Skeletal muscle satellite cell (primary cell): ENCODE results near the gene SLC66A1.

Source experiments
- H3K27me3 ChIP-seq: 2 replicates; pipeline ENCODE4 v1.7.0; 2013; ENCODE audit warnings: low read length; ENCODE audit not compliant: control insufficient read depth, insufficient read depth
- H3K36me3 ChIP-seq: 2 replicates; pipeline ENCODE4 v1.7.0; 2013; ENCODE audit warnings: mild to moderate bottlenecking, control low read depth, low read length; ENCODE audit not compliant: insufficient read depth
- H3K4me1 ChIP-seq: 2 replicates; pipeline ENCODE4 v1.7.0; 2013; ENCODE audit warnings: low read length; ENCODE audit not compliant: control insufficient read depth, insufficient read depth
- H3K4me2 ChIP-seq: 2 replicates; pipeline ENCODE4 v1.7.0; 2013; ENCODE audit warnings: mild to moderate bottlenecking, low read length
- H3K4me3 ChIP-seq: 2 replicates; pipeline ENCODE4 v1.7.0; 2013; ENCODE audit warnings: low read length
- H3K9ac ChIP-seq: 2 replicates; pipeline ENCODE4 v1.7.0; 2013; ENCODE audit warnings: mild to moderate bottlenecking, low read depth, low read length, moderate library complexity
- H3K9me3 ChIP-seq: replicated peaks from 2 replicates; pipeline ENCODE4 v1.7.0; 2013; ENCODE audit warnings: mild to moderate bottlenecking, control low read depth, low read length

Gene SLC66A1

DNA sequence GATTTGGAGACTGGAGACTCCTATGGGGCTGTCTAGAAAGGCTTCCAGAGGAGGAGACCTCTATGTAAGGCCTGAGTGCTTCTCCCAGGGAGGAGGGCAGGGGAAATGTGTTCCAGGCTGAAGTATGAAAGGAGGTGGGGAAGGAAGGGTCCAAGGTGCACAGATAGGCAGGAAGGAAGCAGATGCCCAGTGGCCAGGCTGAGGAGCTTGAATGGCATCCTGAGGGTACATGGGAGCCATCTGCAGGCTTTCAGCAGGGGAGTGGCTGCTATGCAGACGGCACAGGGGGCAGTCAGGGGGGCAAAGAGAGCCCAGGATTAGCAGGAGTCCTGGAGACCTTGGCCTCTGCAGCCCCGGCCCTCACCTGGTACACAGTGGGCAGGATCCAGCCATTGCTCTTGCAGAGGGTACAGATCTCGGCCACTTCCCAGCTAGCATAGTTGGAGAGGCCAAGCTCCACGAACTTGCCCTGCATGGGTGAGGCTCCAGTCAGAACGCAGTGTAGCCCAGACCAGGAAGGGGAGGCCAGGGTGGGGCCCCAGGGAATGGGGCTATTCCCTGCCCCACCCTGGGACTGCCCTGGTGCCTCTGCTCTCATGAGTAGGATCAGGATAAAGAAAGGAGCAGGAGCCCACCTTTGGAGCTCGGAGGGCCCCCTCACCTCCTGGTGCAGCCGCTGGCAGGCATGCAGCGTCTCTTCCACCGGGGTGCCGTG is 4.2 kb upstream of the SLC66A1 start:
- Histone ChIP-seq H3K4me3 (no peak overlapping the region), H3K4me2 (no peak overlapping the region), H3K36me3 (peaks cover 46% of the 10 kb centered on the region), H3K27me3 (no peaks in the 10 kb centered on the region), H3K9me3 (no peaks in the 10 kb centered on the region), H3K9ac (no peak overlapping the region), H3K4me1 (peaks cover 24% of the 10 kb centered on the region)

DNA sequence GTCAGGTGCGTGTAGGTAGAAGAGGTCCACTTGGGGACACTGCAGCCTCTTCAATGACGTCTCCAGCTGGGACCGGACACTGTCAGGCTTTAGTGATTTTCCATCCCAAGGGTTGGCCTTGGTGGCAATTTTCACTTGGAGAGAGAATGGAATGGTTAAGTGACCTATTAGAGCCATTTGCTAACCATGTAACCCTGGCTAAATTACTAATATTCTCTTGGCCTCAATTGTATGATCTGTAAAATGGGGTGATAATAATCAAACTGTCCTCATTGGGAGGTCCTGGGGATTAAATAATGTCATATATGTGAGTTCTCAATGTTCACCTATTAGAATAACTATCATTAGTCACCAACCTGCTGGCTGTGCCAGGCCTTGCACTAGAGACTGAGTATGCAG is 3.6 kb upstream of the SLC66A1 start:
- Histone ChIP-seq H3K4me1 (peaks cover 29% of the 10 kb centered on the region), H3K36me3 (peaks cover 42% of the 10 kb centered on the region), H3K4me2 (no peak overlapping the region), H3K9ac (no peak overlapping the region), H3K27me3 (no peaks in the 10 kb centered on the region), H3K4me3 (no peak overlapping the region), H3K9me3 (no peaks in the 10 kb centered on the region)

DNA sequence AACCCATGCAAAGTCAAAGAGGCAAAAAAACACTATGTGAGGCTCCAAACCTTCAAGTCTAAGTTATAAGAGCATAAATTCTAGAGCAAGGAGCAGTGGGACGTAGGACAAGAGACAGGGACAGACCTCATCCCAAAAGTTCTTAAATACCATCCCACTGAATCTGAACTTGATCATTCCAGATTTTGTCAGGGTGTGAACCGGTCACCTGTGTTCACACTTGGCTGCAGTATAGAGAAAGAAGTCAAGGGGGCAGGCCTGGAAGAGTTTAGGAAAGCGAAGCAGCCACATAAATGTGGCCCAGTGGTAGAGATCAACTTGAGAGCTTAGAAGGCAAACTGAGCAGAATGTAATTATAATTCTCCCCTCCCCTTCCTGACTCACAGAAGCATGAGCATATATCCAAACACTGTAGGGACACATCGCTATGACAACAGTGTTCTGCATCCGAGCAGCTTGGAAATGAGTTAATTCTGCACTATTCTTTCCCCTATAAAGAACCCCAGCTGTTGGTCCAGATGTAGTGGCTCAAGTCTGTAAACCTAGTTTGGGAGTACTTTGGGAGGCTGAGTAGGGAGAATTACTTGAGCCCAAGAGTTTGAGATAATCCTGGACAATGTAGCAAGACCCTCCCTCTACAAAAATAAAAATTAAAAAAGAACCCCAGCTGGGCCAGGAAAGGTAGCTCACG is 2.9 kb upstream of the SLC66A1 start:
- H3K9ac ChIP-seq, result no peak overlapping the region
- H3K4me1 ChIP-seq, result peaks cover 37% of the 10 kb centered on the region

DNA sequence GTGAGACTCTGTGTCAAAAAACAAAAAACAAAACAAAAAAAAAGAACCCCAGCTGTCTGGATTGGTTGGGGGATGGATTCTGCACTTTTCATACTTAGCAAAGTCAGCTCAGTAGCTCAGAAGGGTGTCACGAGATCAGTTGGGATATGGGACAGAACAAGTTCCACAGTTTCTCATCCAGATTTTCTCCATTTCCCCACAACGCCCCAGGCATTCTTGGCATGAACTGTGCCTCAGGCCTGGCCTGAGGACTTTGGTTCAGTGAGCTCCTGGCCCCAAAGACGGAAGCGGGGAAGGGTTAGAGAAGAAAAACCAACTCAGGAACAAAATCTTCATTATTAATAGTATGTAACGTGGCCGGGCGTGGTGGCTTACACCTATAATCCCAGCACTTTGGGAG is 2.1 kb upstream of the SLC66A1 start:
- Histone ChIP-seq H3K36me3 (peaks cover 38% of the 10 kb centered on the region), H3K4me3 (no peak overlapping the region), H3K9ac (no peak overlapping the region), H3K4me1 (peaks cover 45% of the 10 kb centered on the region), H3K4me2 (no peak overlapping the region), H3K9me3 (no peaks in the 10 kb centered on the region), H3K27me3 (no peaks in the 10 kb centered on the region)

More for the DNA sequence above, 2.9 kb upstream of the SLC66A1 start:
- no peak overlapping the region for H3K4me3 ChIP-seq
- peaks cover 42% of the 10 kb centered on the region for H3K36me3 ChIP-seq
- peak overlapping the region; percentile 9 for H3K4me2 ChIP-seq
- H3K9me3 ChIP-seq, result no peaks in the 10 kb centered on the region
- H3K27me3 ChIP-seq, result no peaks in the 10 kb centered on the region

DNA sequence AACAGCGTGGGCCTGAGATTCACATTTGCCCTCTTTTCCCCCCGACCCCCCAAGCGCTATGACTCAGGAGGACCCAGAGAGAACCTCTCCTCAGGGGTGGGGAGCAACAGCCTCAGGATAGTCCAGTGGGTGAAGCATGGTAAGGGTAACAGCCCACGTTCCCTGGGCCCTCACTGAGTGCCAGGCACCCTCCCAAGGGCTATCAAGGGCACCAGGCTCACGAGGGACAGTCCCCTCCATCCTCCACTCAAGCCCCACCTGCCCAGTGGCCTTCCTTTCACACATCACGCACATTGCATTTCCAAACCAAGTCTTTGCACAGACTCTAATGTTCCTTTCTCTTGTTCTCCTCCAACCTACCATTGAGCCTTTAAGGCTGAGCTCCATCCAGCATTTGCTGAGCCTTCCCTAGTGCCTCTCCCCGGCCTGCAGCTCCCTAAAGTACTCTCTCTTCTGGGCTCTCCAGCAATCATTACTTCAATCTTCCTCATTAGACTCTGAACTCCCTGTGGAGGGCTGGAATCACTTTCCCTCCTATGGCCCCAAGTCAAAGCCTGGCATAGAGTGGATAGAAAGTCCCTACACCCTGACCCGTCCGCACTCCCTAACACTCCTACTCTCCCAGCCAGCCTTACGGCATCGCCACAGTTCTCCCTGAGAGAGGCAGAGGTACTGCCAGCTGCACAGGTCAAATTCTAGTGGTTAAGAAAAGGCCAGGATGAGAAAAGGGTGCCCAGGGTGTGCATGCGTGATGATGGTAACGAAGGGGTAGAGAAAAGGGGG is 1.2 kb upstream of the SLC66A1 start:
- Histone ChIP-seq H3K4me2 (peak overlapping the region; percentile 92), H3K36me3 (peaks cover 29% of the 10 kb centered on the region), H3K27me3 (no peaks in the 10 kb centered on the region), H3K9me3 (no peaks in the 10 kb centered on the region), H3K4me1 (peaks cover 53% of the 10 kb centered on the region), H3K9ac (peak overlapping the region; percentile 98), H3K4me3 (peak overlapping the region; percentile 91)

DNA sequence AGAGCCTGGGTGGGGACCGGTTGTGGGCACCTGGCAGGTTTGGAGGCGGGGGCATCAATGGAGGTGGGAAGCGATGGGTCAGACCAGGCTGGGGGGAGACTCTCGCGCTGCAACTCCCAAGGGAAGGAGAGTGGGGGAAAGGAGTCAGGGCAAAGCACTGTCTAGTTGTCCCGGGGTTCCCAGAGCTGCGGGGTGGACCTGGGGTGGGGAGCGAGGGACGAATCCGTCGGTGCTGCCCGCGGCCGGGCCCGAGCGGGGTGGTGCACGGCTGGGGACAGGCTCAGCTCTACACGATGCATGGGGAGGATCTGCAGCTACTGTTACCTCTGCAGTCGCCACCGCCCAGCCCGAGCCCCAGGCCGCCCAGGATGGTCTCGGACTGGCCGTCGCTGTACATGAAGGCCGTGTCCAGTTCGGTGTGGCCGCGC is 609 bp upstream of the SLC66A1 start:
- peak overlapping the region; percentile 91 for H3K4me3 ChIP-seq
- H3K27me3 ChIP-seq, result no peaks in the 10 kb centered on the region
- H3K4me1 ChIP-seq, result peaks cover 57% of the 10 kb centered on the region
- peak overlapping the region; percentile 92 for H3K4me2 ChIP-seq
- H3K9me3 ChIP-seq, result no peaks in the 10 kb centered on the region
- H3K9ac ChIP-seq, result peak overlapping the region; percentile 98
- peaks cover 26% of the 10 kb centered on the region for H3K36me3 ChIP-seq

DNA sequence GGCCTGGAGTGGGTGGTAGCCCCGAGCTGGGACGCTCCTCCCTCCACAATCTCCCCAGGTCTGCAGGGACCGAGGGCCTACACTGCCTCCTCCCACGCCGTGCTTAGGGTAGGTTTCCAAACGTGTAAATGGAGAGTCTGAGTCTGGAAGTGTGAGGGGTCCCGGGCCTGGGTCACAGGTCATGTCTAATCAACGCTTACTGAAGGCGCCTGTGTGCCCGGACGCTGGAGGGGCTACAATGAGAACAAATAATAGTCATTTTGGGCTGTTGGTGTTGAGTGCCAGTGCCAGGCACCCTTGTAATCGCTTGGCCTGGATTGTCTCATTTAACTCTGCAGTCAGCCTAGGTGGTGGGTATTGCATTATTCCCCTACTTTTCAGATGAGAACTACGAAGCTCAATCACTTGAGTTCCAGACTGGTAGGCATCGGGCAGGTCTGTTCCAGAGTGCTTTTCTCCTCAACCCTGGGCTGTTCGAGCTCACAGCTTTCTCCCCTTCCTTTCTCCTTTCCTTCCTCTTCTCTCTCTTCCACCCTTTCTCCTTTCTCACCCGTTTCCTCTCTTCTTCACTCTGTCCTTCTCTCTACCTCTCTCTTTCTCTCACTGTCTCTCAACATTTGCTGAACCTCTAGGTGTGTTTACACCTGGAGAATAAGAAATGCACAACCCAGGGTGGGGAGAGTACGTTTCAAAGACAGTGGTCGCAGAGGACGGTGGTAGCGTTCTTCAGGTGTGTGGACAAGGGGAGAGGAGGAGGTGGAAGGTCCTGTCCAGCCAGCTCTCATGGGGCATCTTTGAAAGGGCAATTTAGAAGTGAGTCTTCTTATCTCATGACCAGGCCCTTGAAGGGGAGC is 883 bp downstream of the SLC66A1 start:
- peak overlapping the region; percentile 98 for H3K9ac ChIP-seq

DNA sequence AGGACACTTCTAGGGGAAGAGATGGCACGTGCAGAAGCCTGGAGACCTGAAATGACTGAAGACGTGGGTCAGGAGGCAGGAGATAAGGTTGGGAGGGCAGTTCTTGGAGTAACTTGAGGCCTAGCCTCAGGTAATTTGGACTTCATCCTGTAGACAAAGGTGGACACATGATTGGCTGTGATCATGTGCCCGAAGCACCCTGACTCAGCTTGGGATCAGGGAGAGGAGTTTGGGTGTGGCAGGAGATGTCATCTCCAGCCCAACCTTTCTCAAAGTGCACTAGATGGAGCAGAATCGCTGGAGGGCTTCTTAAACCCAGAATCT is 1.5 kb downstream of the SLC66A1 start:
- peaks cover 62% of the 10 kb centered on the region for H3K4me1 ChIP-seq
- peaks cover 22% of the 10 kb centered on the region for H3K36me3 ChIP-seq
- H3K9ac ChIP-seq, result peak overlapping the region; percentile 98
- no peaks in the 10 kb centered on the region for H3K27me3 ChIP-seq
- H3K4me2 ChIP-seq, result peak overlapping the region; percentile 92
- no peaks in the 10 kb centered on the region for H3K9me3 ChIP-seq
- H3K4me3 ChIP-seq, result peak overlapping the region; percentile 91

More for the DNA sequence above, 883 bp downstream of the SLC66A1 start:
- H3K9me3 ChIP-seq, result no peaks in the 10 kb centered on the region
- no peaks in the 10 kb centered on the region for H3K27me3 ChIP-seq
- peak overlapping the region; percentile 91 for H3K4me3 ChIP-seq
- H3K4me1 ChIP-seq, result peaks cover 62% of the 10 kb centered on the region
- peaks cover 23% of the 10 kb centered on the region for H3K36me3 ChIP-seq
- H3K4me2 ChIP-seq, result peak overlapping the region; percentile 92

DNA sequence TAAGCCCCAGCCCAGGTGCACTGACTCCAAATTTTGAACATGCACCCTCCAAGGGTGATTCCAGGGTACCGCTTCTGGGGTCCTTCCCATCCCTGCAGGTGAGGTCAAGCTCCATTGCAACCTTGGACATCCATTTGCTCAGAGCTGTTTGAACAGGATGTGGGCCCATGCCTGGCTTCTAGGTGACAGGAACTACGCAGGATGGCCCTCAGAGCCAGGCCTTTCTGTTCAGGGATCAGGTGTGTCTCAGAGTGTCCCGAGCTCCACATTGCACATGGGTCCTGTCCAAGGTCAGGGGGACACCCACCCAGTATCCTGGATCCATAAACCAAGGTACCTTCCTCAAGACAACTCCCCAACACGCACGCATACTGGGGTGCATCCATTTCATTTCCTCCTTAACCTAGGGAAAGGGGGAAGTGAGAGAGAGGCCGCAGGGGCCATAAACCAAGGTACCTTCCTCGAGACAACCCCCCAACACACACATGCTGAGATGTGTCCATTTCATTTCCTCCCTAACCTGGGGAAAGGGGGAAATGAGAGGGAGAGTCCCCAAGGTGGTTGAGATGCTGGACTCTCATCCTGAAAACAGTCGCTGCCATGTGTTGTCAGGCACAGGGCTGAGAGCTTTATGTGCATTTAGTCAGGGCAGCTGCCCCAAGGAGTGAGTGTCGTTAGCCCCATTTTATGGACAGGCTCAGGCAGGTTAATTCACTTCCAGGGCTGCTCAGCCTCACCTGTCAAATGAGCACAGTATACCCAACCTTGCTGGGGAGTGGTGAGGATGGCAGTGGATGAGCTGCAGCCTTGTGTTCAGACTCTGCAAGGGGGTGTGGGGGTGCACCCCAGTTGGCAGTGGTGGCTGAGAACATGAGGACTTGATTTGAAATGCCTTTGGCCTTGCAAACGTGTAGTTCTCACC is 2.1 kb downstream of the SLC66A1 start:
- Histone ChIP-seq H3K27me3 (no peaks in the 10 kb centered on the region), H3K4me3 (peak overlapping the region; percentile 91), H3K4me1 (peaks cover 61% of the 10 kb centered on the region)

DNA sequence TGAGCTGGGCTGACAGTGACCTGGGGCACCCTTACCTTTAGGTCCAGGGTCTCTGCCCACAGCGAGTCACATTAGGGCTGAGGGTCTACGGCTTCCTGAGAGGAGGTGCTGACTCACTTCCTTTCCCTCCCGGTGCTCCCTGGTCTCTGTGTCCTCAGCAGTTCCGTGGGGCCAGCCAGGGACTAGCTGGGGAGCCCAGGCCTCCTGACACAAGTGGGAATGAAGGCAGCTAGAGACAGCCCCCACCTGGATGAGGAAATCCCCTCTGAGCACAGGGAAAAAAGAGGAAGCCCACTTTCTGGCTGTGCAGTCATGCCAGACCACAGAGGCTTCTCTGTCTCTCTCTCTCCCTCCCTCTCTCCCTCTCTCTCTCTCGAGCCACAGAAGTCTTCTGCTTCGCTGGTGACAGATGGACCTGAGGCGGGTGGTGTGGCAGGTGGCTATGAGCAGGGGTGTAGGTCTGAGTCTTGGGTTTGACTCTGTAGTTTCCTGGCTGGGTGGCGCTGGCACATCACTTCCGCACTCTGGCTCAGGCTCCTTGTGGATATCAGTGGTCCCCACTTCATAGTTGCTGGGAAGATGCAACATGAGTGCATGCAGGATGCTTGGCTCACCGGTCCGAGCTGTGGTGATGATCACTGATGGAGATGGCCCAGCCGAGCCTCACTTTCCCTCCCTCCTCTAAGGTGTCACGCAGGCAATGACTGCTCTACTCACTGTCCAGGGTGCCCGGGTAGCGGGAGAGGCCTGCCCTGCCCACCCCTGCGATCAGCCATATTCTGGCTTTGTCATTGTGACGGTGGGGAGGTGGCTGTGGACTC is 3.5 kb downstream of the SLC66A1 start:
- H3K27me3 ChIP-seq, result no peaks in the 10 kb centered on the region
- peak overlapping the region; percentile 65 for H3K4me2 ChIP-seq
- peak overlapping the region; percentile 37 for H3K4me3 ChIP-seq
- no peak overlapping the region for H3K9ac ChIP-seq
- peaks cover 55% of the 10 kb centered on the region for H3K4me1 ChIP-seq
- H3K36me3 ChIP-seq, result peaks cover 26% of the 10 kb centered on the region
- no peaks in the 10 kb centered on the region for H3K9me3 ChIP-seq

More for the DNA sequence above, 2.1 kb downstream of the SLC66A1 start:
- Histone ChIP-seq H3K4me2 (peak overlapping the region; percentile 92), H3K9ac (no peak overlapping the region), H3K36me3 (peaks cover 24% of the 10 kb centered on the region), H3K9me3 (no peaks in the 10 kb centered on the region)
